Pons (tissue), 1 donor: ENCODE data around the gene ATP1A4.
"Not testable (repeated sequence)": the region's sequence is repeated elsewhere in the genome, so short reads cannot be mapped to it uniquely, and the experiment has no call there.

ENCODE experiments used
- DNase-seq: peaks from one replicate; pipeline ENCODE4 v3.0.0-alpha.2; 2016; ENCODE audit warnings: low spot score

The ATP1A4 gene

GRCh38 chr1:160151303-160151702 is at the start of gene ATP1A4:
Gene ATP1A4, plus strand, starts transcription at chr1:160151603. Its CDS starts 438 bp downstream, at chr1:160152041.
- no peak for DNase-seq

- peak; percentile 61 for DNase-seq
Measured at GRCh38 chr1:160101717-160102522, 49.5 kb upstream of the ATP1A4 start.

DNA sequence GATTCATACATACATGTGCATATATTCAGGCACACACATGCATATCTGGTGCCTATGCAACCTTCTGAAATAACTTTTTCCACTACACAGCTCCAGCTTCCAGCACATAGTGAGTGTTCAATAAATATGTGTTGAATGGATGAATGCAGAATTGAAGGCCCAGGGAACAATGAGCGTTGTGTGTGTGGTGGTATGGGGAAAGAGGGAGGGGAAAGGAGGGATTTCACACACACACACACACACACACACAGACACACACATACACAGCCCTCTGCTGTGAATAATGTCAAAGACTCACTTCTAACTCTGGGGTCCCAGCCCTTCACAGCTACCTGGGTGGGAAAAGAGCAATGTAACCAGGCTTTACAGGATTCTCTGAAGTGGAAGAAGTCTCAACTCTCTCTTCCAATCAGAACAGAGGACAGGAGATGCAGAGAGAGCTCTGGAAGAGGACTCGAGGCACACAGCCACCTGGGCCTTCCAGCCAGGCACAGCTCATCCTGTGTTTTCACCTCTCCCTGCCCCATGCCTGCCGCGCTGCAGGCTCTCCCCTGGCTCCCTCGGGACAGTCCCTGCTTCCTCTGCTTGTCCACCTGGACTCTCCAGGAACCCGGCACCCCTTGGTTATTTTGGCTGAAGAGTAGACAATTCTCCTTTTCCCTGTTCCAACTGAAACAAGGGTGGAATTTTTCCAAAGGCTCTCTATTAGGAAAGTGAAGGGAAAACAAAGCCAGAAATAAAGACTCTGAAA is 47.6 kb upstream of the ATP1A4 start:
- peak; percentile 88 for DNase-seq

- DNase-seq = peak; percentile 66
Measured at GRCh38 chr1:160104486-160104885, 46.9 kb upstream of the ATP1A4 start.

DNA sequence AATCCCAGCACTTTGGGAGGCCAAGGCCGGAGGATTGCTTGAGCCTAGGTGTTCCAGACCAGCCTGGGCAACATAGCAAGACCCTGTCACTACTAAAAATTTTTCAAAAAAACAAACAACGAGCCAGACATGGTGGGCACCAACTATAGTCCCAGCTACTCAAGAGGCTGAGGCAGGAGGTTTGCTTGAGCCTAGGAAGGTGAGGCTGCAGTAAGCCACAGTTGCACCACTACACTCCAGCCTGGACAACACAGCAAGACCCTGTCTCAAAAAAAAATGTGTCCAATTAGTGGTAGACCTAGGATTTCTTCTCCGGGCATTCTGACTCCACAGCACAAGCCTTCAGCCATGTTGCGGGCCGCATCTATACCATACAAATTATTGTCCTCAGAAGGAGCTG is 46.2 kb upstream of the ATP1A4 start:
- no peak for DNase-seq

- DNase-seq = no peak
Measured at GRCh38 chr1:160107512-160107911, 43.9 kb upstream of the ATP1A4 start.

DNA sequence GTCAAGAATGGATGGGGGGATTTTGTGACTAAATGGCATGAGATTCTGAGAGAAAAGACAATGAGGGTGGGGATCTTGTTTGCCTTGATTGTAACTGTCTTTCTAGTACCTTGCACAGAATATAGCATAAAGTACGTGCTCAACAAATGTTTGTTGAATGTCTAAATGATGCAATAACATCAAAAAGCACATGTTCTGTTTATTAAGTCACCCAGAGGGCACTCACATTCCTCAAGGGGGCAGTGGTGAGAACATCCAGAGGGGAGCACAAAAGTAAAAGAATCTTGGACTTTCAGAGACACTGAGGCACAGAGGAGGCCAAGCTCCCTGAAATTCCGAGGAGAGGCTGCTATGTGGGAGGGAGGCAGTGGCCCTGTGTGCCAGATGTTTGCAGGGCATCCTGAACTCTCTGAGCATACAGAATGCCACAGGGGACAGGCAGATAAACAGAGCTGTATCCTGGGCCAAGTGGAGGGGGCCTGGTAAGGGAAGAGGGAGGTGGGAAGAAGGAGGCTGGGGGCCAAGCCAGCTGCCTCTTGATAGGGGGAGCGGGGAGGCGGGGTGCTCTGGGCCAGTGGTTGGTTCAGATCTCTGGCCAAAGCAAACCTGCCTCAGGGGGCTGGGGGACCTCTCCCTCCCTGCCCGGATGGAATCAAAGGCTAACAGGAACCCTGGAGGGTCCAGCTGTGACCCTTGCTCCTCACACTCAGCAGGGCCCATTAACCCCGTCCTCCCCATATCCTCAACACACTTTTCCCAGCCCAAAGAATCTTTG is 42.3 kb upstream of the ATP1A4 start:
- peak; percentile 71 for DNase-seq

DNA sequence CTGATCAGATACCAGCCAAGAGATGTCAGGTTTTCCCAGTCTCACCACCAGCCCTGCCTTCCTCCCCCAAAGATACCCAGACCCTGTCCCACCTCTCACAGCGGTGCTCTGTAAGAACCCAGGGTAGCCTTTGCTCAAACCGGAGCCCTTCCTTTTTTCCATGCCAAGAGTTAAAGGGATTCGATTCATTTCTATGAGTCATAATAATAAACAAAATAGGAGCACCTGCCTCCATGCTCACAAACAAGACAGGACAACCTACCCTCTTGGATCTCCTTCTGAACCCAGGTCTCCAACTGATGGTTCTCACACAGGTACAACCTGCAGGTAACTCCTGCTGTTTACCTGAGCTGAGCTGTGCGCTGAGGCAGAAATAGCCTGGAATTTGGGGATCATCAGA is 41.7 kb upstream of the ATP1A4 start:
- no peak for DNase-seq

DNA sequence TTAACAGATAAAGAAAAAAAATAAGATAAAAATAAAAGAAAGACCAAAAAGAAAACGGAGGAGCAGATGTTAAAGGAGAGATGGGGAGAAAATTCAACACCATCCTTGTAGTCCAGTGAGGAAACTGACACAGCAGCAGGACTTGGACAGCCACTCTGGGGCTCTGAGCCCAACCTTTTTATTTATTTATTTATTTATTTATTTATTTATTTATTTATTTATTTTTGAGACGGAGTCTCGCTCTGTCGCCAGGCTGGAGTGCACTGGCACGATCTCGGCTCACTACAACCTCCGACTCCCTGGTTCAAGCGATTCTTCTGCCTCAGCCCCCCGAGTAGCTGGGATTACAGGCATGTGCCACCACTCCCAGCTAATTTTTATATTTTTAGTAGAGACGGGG is 39.9 kb upstream of the ATP1A4 start:
- DNase-seq = not testable (repeated sequence)

DNA sequence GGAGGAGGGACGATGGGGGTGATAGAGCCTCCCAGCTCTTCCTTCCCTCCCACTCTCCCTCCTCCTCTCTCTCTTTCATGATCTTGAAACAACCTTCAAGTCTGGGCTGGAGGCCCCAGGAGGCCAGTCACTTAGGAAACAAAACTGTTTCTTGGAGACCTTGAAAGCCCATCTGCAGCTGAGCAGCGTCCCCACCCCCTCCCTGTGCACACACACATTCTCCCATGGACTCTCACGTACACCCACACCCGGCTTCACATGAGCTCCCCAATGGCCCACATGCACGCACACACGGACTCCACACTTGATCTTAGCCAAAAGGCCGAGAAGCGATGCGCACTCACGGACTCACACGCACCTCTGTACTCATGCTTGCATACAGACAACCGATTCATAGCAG is 39.0 kb upstream of the ATP1A4 start:
- no peak for DNase-seq

GRCh38 chr1:160113407-160113806 is 38.0 kb upstream of the ATP1A4 start:
- no peak for DNase-seq

- DNase-seq = no peak
Measured at GRCh38 chr1:160114085-160114484, 37.3 kb upstream of the ATP1A4 start.

- no peak for DNase-seq
Measured at GRCh38 chr1:160115545-160116282, 35.7 kb upstream of the ATP1A4 start, which contains the start of gene ATP1A2. Gene ATP1A2, plus strand, starts transcription at chr1:160115759. Its CDS starts 103 bp downstream, at chr1:160115862.

- no peak for DNase-seq
Measured at GRCh38 chr1:160116283-160117147, 34.9 kb upstream of the ATP1A4 start.

GRCh38 chr1:160117300-160117699 is 34.1 kb upstream of the ATP1A4 start:
- no peak for DNase-seq

DNA sequence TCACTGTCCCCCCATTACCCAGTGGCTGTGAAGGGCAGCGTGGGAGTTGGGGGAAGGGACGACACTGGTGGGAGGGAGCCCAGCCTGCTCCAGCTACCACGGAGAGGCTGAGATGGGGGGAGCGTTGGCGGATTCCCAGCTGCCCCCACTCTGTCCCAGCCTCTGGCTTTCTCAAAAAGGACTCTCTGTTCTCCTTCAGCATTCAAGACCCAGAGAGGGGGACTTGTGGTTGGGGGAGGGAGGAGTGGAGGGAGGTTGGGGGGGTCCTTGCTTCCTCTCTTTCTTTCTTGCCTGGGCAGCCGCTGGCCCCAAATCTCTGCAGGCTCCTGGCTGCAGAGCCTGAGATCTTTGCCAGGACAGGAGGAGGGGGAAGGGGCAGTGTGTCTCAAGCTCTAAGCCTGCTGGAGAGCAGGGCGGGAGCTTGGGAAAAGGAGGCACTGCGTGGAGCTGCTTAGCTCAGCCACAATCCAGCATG is 33.7 kb upstream of the ATP1A4 start:
- peak; percentile 81 for DNase-seq

DNA sequence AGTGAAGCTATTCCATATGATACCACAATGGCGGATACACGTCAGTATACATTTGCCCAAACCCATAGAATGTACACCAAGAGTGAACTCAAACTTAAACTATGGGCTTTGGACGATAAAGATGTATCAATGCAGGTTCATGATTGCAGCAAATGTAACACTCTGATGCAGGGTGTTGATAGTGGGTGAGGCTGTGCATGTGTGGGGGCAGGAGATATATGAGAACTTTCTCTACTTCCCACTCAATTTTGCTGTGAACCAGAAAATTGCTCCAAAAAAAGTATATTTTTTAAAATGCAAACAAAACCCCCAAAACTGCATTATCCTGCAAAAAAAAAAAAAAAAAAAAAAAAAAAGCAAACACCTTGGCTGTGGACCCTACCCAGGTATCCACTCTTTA is 32.5 kb upstream of the ATP1A4 start:
- no peak for DNase-seq

DNA sequence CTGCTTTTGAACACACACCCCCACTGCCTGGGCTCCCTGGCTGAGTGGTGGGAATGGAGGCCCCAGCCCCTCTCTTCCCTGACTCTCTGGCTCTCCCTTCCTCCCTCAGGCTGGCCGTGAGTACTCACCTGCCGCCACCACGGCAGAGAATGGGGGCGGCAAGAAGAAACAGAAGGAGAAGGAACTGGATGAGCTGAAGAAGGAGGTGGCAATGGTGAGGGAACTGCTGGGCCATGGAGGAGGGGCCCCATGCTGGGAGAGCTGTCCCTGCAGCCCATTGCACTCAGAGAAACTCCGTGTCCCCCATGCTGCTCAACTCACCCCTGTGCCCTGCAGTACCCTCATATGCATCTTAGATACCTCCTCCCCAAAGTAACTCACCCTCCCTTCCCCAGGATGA is 30.6 kb upstream of the ATP1A4 start:
- DNase-seq = no peak

DNA sequence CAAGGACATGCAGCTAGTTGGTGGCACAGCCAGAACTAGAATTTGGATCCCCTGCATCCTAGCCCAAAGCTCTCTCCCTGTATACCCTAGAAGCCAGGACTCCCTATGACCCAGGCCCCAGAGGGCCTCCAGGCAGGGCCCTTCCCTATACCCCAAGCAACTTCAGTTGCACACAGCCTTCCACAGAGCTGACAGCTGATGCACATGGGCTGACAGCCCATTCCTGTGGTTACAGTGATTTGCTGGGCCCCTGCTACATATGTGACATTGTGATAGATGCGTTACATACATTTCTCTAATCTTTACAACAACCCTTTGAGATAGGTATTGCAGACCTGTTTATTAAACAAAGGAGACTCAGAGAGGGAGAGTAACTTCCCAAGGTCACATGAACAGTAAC is 30.0 kb upstream of the ATP1A4 start:
- DNase-seq = no peak

DNA sequence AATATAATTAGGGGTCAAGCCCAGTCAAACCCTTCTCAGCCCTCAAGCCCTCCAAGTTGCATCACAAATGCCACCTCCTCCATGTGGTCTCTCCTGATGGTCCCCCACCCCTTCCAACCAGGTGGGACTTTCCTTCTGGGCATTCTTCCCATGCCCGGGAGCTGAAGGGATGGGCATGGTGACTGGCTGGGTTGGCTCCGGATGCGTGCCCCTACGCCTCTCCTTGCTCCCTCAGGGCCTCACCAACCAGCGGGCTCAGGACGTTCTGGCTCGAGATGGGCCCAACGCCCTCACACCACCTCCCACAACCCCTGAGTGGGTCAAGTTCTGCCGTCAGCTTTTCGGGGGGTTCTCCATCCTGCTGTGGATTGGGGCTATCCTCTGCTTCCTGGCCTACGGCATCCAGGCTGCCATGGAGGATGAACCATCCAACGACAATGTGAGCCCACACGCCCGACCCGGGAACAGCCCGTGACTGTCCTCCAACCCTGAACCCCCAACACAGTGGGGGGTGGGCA is 28.4 kb upstream of the ATP1A4 start:
- no peak for DNase-seq
